A549 (cell line): ENCODE results near the gene HSF2BP. TPM values are rescaled to one million over a fixed set of nuclear protein-coding genes. Genes with fewer than 3 reads are reported as not detected.

Source experiments
- ATAC-seq, 2 experiments: fragments of 200-7000 bp in 1 of 2; fragments of >200 bp in 1 of 2; cut with Nextera tagmentation in 1 of 2; cut with Tn5 transposase in 1 of 2; 3 replicates each; pipeline versions ENCODE4 v1.8.0 to v1.9.1; 2018 to 2020; ENCODE audit warnings: mild to moderate bottlenecking in 1 of 2, moderate library complexity in 1 of 2
- CTCF ChIA-PET: fragments of 300-600 bp; sonication (Branson Sonifier 250); formaldehyde crosslinking; extraction: SDS; loops from one replicate; lab custom pipeline; 2021; ENCODE audit warnings: antibody characterized with exemption, inconsistent platforms; lab: Yijun Ruan, JAX
- POLR2A ChIA-PET: fragments of 350-600 bp; formaldehyde crosslinking; extraction: SDS; loops from one replicate; lab custom pipeline; 2021; ENCODE audit warnings: antibody characterized with exemption, inconsistent platforms; lab: Yijun Ruan, JAX
- DNase-seq, 2 experiments: peaks; one replicate each; pipeline versions ENCODE4 v3.0.0 to v3.0.0-alpha.2; 2011 to 2016; ENCODE audit warnings: low read depth in 1 of 2, low spot score in 1 of 2
- FAIRE-seq: peaks from 2 replicates; lab custom pipeline; 2011; peaks lifted over from hg19 to GRCh38; lab: Jason Lieb, UNC
- H3K27ac ChIP-seq, 2 experiments: fragments of >200 bp; sonication (Bioruptor Twin); formaldehyde crosslinking; 3 replicates each; pipeline ENCODE4 v1.5.1; 2016 to 2017
- H3K4me1 ChIP-seq: fragments of >200 bp; sonication (Bioruptor Twin); formaldehyde crosslinking; 3 replicates; pipeline ENCODE4 v1.6.1; 2016
- H3K4me2 ChIP-seq: fragments of >200 bp; sonication (Bioruptor Twin); formaldehyde crosslinking; 3 replicates; pipeline ENCODE4 v1.6.1; 2016
- H3K4me3 ChIP-seq: fragments of >200 bp; sonication (Bioruptor Twin); formaldehyde crosslinking; 3 replicates; pipeline ENCODE4 v1.5.1; 2016
- H3K9me3 ChIP-seq: fragments of >200 bp; sonication (Bioruptor Twin); formaldehyde crosslinking; 3 replicates; pipeline ENCODE4 v1.6.1; 2016
- BCL3 ChIP-seq: fragments of >200 bp; sonication (Bioruptor Twin); formaldehyde crosslinking; IDR thresholded peaks from 3 replicates; pipeline ENCODE4 v1.6.1; 2016
- CBX2 ChIP-seq: fragments of 200-600 bp; sonication (generic); IDR thresholded peaks from 2 replicates; pipeline ENCODE4 v1.6.1; 2016; ENCODE audit warnings: low read depth, mild to moderate bottlenecking, borderline replicate concordance
- CBX8 ChIP-seq: fragments of 200-600 bp; sonication (generic); IDR thresholded peaks from 2 replicates; pipeline ENCODE4 v1.6.1; 2016
- CEBPB ChIP-seq, 2 experiments: fragments of >200 bp in 1 of 2; sonication (Bioruptor Twin) in 1 of 2; formaldehyde crosslinking in 1 of 2; IDR thresholded peaks; 2 replicates each; pipeline ENCODE4 v1.6.1; 2012 to 2016
- CHD4 ChIP-seq: fragments of 200-600 bp; sonication (generic); IDR thresholded peaks from 2 replicates; pipeline ENCODE4 v1.6.1; 2016; ENCODE audit warnings: antibody characterized with exemption, mild to moderate bottlenecking, borderline replicate concordance
- EHF ChIP-seq: fragments of 250-450 bp; sonication (Bioruptor Pico); IDR thresholded peaks from 2 replicates; pipeline ENCODE4 v1.5.0; 2020; ENCODE audit warnings: mild to moderate bottlenecking
- EP300 ChIP-seq, 2 experiments: fragments of >200 bp; sonication (Bioruptor Twin); formaldehyde crosslinking; IDR thresholded peaks; 2 replicates in 1 of 2; 3 replicates in 1 of 2; pipeline ENCODE4 v1.6.1; 2016 to 2017
- FOSL2 ChIP-seq, 2 experiments: fragments of 450-650 bp in 1 of 2; fragments of >200 bp in 1 of 2; sonication (Bioruptor Twin) in 1 of 2; formaldehyde crosslinking; IDR thresholded peaks; 2 replicates each; pipeline versions ENCODE4 v1.5.0 to v1.6.1; 2016 to 2020; ENCODE audit warnings: mild to moderate bottlenecking in 1 of 2, moderate library complexity in 1 of 2
- FOXS1 ChIP-seq: fragments of 250-450 bp; sonication (Bioruptor Pico); IDR thresholded peaks from 2 replicates; pipeline ENCODE4 v1.5.0; 2020; ENCODE audit warnings: mild to moderate bottlenecking, moderate library complexity
- GATA3 ChIP-seq: IDR thresholded peaks from 2 replicates; pipeline ENCODE4 v1.6.1; 2012; ENCODE audit warnings: borderline replicate concordance
- HES2 ChIP-seq: fragments of >200 bp; sonication (Bioruptor Twin); formaldehyde crosslinking; IDR thresholded peaks from 2 replicates; pipeline ENCODE4 v1.6.1; 2016
- HEYL ChIP-seq: fragments of 250-450 bp; sonication (Bioruptor Pico); IDR thresholded peaks from 2 replicates; pipeline ENCODE4 v1.8.0; 2021; ENCODE audit warnings: mild to moderate bottlenecking, moderate library complexity
- HMGXB4 ChIP-seq: fragments of 250-450 bp; sonication (Bioruptor Pico); IDR thresholded peaks from 2 replicates; pipeline ENCODE4 v1.5.0; 2021; ENCODE audit warnings: mild to moderate bottlenecking, moderate library complexity, borderline replicate concordance
- HOXB5 ChIP-seq: fragments of 250-450 bp; sonication (Bioruptor Pico); IDR thresholded peaks from 2 replicates; pipeline ENCODE4 v1.5.0; 2020; ENCODE audit warnings: mild to moderate bottlenecking, moderate library complexity
- JUN ChIP-seq, 2 experiments: fragments of >200 bp; sonication (Bioruptor Twin); formaldehyde crosslinking; IDR thresholded peaks; 2 replicates in 1 of 2; 3 replicates in 1 of 2; pipeline ENCODE4 v1.6.1; 2016 to 2017
- JUNB ChIP-seq: fragments of >200 bp; sonication (Bioruptor Twin); formaldehyde crosslinking; IDR thresholded peaks from 2 replicates; pipeline ENCODE4 v1.6.1; 2016
- KDM1A ChIP-seq: fragments of 200-600 bp; sonication (generic); IDR thresholded peaks from 2 replicates; pipeline ENCODE4 v1.6.1; 2016; ENCODE audit warnings: low read depth, mild to moderate bottlenecking
- NFE2L2 ChIP-seq: fragments of 150-350 bp; conservative IDR thresholded peaks from 2 replicates; pipeline ENCODE4 v1.6.1; 2014; ENCODE audit warnings: low read length
- NR3C1 ChIP-seq: fragments of >200 bp; sonication (Bioruptor Twin); formaldehyde crosslinking; IDR thresholded peaks from 3 replicates; pipeline ENCODE4 v1.6.1; 2017
- POLR2A ChIP-seq: IDR thresholded peaks from 2 replicates; pipeline ENCODE4 v1.6.1; 2012; ENCODE audit warnings: mild to moderate bottlenecking, low read length
- POLR2AphosphoS2 ChIP-seq: conservative IDR thresholded peaks from 2 replicates; pipeline ENCODE4 v1.6.1; 2012; ENCODE audit warnings: low read length, improper control_type of control experiment, inconsistent platforms
- RAD21 ChIP-seq, 2 experiments: fragments of >200 bp in 1 of 2; sonication (Bioruptor Twin) in 1 of 2; formaldehyde crosslinking in 1 of 2; IDR thresholded peaks in 1 of 2; conservative IDR thresholded peaks in 1 of 2; 2 replicates in 1 of 2; 3 replicates in 1 of 2; pipeline ENCODE4 v1.6.1; 2012 to 2018; ENCODE audit warnings: inconsistent platforms in 1 of 2
- RARB ChIP-seq: fragments of 250-450 bp; sonication (Bioruptor Pico); IDR thresholded peaks from 2 replicates; pipeline ENCODE4 v1.8.0; 2021; ENCODE audit warnings: mild to moderate bottlenecking, moderate library complexity
- RCOR1 ChIP-seq: fragments of 150-350 bp; IDR thresholded peaks from 2 replicates; pipeline ENCODE4 v1.6.1; 2014; ENCODE audit warnings: antibody characterized with exemption, low read length, low read depth
- RFX5 ChIP-seq: fragments of 450-650 bp; IDR thresholded peaks from 2 replicates; pipeline ENCODE4 v1.7.1; 2014; ENCODE audit warnings: antibody characterized with exemption, mild to moderate bottlenecking, moderate library complexity
- RNF2 ChIP-seq: fragments of 200-600 bp; sonication (generic); IDR thresholded peaks from 2 replicates; pipeline ENCODE4 v1.6.1; 2016; ENCODE audit warnings: low read depth, mild to moderate bottlenecking, antibody characterized with exemption, moderate library complexity, borderline replicate concordance
- TFCP2L1 ChIP-seq: fragments of 250-450 bp; sonication (Bioruptor Pico); IDR thresholded peaks from 2 replicates; pipeline ENCODE4 v1.5.0; 2021; ENCODE audit warnings: mild to moderate bottlenecking
- TP53 ChIP-seq: fragments of 250-450 bp; sonication (Bioruptor Pico); IDR thresholded peaks from 2 replicates; pipeline ENCODE4 v1.5.0; 2021; ENCODE audit warnings: mild to moderate bottlenecking, moderate library complexity
- ZFP36 ChIP-seq: fragments of 450-650 bp; IDR thresholded peaks from 2 replicates; pipeline ENCODE4 v1.6.1; 2014; ENCODE audit warnings: borderline replicate concordance; ENCODE audit not compliant: partially characterized antibody
- ZSCAN20 ChIP-seq: fragments of 250-450 bp; sonication (Bioruptor Pico); IDR thresholded peaks from 2 replicates; pipeline ENCODE4 v1.8.0; 2022; ENCODE audit warnings: mild to moderate bottlenecking, moderate library complexity
- WGBS: methylation state at CpG from one replicate; pipeline ENCODE4 v1.1.6; 2017; ENCODE audit errors: missing lambda C conversion rate; 5-methylcytosine and 5-hydroxymethylcytosine counted together
- polyA minus RNA-seq: library from RNA; depleted of rRNA, polyadenylated mRNA; stranded (reverse); fragments of >200 nt; gene quantifications from 2 replicates; pipeline ENCODE4 v1.2.3, GENCODE V29; 2011; rRNA and poly(A)+ RNA removed
- polyA plus RNA-seq, 4 experiments: library from polyadenylated mRNA; depleted of rRNA in 3 of 4; stranded (reverse); fragments of >200 nt; fragmentation: RNase III in 1 of 4; extraction: RNeasy Plus Mini Kit Qiagen cat#74134 plus additional on column Dnase treatment in 1 of 4; gene quantifications; 2 replicates in 3 of 4; 3 replicates in 1 of 4; pipeline ENCODE4 v1.2.3, GENCODE V29; 2011 to 2017
- TF ChIP-seq, protein P1 (sequence below): fragments of 250-450 bp; sonication (Bioruptor Pico); IDR thresholded peaks from 2 replicates; pipeline ENCODE4 v1.5.0; 2020; ENCODE audit warnings: low read depth, mild to moderate bottlenecking, moderate library complexity
- TF ChIP-seq, protein P2 (sequence below): IDR thresholded peaks from 2 replicates; pipeline ENCODE4 v1.6.1; 2012
- TF ChIP-seq, protein P3 (sequence below): fragments of 150-350 bp; IDR thresholded peaks from 2 replicates; pipeline ENCODE4 v1.6.1; 2014; ENCODE audit warnings: low read depth, mild to moderate bottlenecking, low read length

The HSF2BP gene
- 2.7 and 3.1 TPM in 2 replicates for polyA plus RNA-seq (2011; rRNA removed)
- polyA plus RNA-seq (2012; cell fraction: cytosol; rRNA removed) = 1.5 and 1.6 TPM in 2 replicates
- 0.82 and 1.1 TPM in 2 replicates for polyA plus RNA-seq (2012; cell fraction: nucleus; rRNA removed)
- polyA plus RNA-seq (2017; fragmentation: RNase III; extraction: RNeasy Plus Mini Kit Qiagen cat#74134 plus additional on column Dnase treatment) = 1.7 to 2.3 TPM (median 1.7 TPM) in 3 replicates
- polyA minus RNA-seq = 2.0 and 2.1 TPM in 2 replicates

GRCh38 chr21:43659136-43660000 lies at the start of gene HSF2BP, which contains the start of gene RRP1B:
Gene HSF2BP (minus strand): TSS chr21:43659488. CDS start chr21:43658096, 1,392 bp downstream.
Gene RRP1B (plus strand): TSS chr21:43659560. CDS start chr21:43659665, 105 bp downstream.
- ATAC-seq (peak; percentile 94 to 96), DNase-seq (peak; percentile 63 to 82), FAIRE-seq (no peak)
- Histone ChIP-seq H3K27ac (peak within 1 kb of the TSS; percentile 93 to 95), H3K4me2 (peak within 1 kb of the TSS; percentile 72), H3K9me3 (no peaks in the 10 kb centered on the region), H3K4me3 (peak within 1 kb of the TSS; percentile 98), H3K4me1 (peaks cover 34% of the 10 kb centered on the region; the same call in 2 of the 3 replicates)
- ChIA-PET POLR2A (interaction anchor here (1.2 kb wide), 1 partner anchor 69 kb away, joined by 3 read pairs; no protein-coding TSS in a partner anchor), CTCF (interaction anchor here (0.9 to 2.4 kb wide), 2 partner anchors 13 to 26 kb away, joined by 3 to 8 read pairs; no protein-coding TSS in a partner anchor)
- 30% methylated on average over 33 of the region's 92 CpGs for WGBS
- TF ChIP-seq RAD21 (conservative IDR thresholded peaks at IDR 0.05 in 1 of 2, IDR thresholded peaks at IDR 0.05 in 1 of 2) (no peak; a peak in 1 of 5 replicates), KDM1A (no peak), RNF2 (peak; percentile 47; the same call in 1 of the 2 replicates), GATA3 (no peak), JUN (IDR thresholded peaks at IDR 0.05) (peak; percentile 66 to 89; a peak in 4 of 5 replicates), CHD4 (no peak), RCOR1 (no peak), JUNB (no peak), RFX5 (no peak), BCL3 (0 out of 3 replicates have a peak, but pooled peaks have one; percentile 21), FOXS1 (CRISPR knock-in tag) (peak; percentile 87; the same call in 1 of the 2 replicates), HMGXB4 (CRISPR knock-in tag) (no peak), RARB (CRISPR knock-in tag) (no peak), CEBPB (IDR thresholded peaks at IDR 0.05) (no peak), HEYL (CRISPR knock-in tag) (peak; percentile 90; the same call in 1 of the 2 replicates), CBX8 (no peak), NR3C1 (no peak), HES2 (no peak), TP53 (0 out of 2 replicates have a peak, but pooled peaks have one; percentile 52), CBX2 (no peak), ZSCAN20 (CRISPR knock-in tag) (no peak), FOSL2 (IDR thresholded peaks at IDR 0.05) (no peak), FOSL2 (CRISPR knock-in tag; IDR thresholded peaks at IDR 0.05) (0 out of 2 replicates have a peak, but pooled peaks have one; percentile 19), EP300 (IDR thresholded peaks at IDR 0.05) (no peak), TFCP2L1 (CRISPR knock-in tag) (peak; percentile 73; the same call in 1 of the 2 replicates), HOXB5 (peak; percentile 96), POLR2A (peak; percentile 81), EHF (CRISPR knock-in tag) (peak; percentile 97), NFE2L2 (no peak), ZFP36 (no peak), POLR2AphosphoS2 (no peak)
- TF ChIP-seq, protein P1, sequence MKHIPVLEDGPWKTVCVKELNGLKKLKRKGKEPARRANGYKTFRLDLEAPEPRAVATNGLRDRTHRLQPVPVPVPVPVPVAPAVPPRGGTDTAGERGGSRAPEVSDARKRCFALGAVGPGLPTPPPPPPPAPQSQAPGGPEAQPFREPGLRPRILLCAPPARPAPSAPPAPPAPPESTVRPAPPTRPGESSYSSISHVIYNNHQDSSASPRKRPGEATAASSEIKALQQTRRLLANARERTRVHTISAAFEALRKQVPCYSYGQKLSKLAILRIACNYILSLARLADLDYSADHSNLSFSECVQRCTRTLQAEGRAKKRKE (CRISPR knock-in tag) = peak; percentile 98
- TF ChIP-seq, protein P2, sequence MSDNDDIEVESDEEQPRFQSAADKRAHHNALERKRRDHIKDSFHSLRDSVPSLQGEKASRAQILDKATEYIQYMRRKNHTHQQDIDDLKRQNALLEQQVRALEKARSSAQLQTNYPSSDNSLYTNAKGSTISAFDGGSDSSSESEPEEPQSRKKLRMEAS = peak; percentile 99
- TF ChIP-seq, protein P3, sequence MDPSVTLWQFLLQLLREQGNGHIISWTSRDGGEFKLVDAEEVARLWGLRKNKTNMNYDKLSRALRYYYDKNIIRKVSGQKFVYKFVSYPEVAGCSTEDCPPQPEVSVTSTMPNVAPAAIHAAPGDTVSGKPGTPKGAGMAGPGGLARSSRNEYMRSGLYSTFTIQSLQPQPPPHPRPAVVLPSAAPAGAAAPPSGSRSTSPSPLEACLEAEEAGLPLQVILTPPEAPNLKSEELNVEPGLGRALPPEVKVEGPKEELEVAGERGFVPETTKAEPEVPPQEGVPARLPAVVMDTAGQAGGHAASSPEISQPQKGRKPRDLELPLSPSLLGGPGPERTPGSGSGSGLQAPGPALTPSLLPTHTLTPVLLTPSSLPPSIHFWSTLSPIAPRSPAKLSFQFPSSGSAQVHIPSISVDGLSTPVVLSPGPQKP = no peak
